CMK (cell line): ENCODE results near the gene ITGA4.

Experiments
- DNase-seq: peaks from one replicate; pipeline ENCODE4 v3.0.0-alpha.2; 2010; ENCODE audit warnings: low read depth

ITGA4 gene

GRCh38 chr2:181515719-181516118 lies 58.5 kb downstream of the ITGA4 start:
- DNase-seq = no peak

- DNase-seq = no peak
Observed at GRCh38 chr2:181516992-181517391, 59.8 kb downstream of the ITGA4 start.

GRCh38 chr2:181517685-181518301 lies 60.6 kb downstream of the ITGA4 start:
- no peak for DNase-seq

- no peak for DNase-seq
Observed at GRCh38 chr2:181520253-181520652, 63.1 kb downstream of the ITGA4 start.

- no peak for DNase-seq
Observed at GRCh38 chr2:181523756-181524155, 66.6 kb downstream of the ITGA4 start.

GRCh38 chr2:181526014-181526413 lies 68.8 kb downstream of the ITGA4 start:
- DNase-seq = no peak

- no peak for DNase-seq
Observed at GRCh38 chr2:181527058-181527457, 69.9 kb downstream of the ITGA4 start.

GRCh38 chr2:181528441-181528840 lies 71.3 kb downstream of the ITGA4 start:
- no peak for DNase-seq

- no peak for DNase-seq
Observed at GRCh38 chr2:181536730-181537129, 79.5 kb downstream of the ITGA4 start.

- DNase-seq = no peak
Observed at GRCh38 chr2:181540421-181540820, 83.2 kb downstream of the ITGA4 start.

- DNase-seq = no peak
Observed at GRCh38 chr2:181542170-181542569, 85.0 kb downstream of the ITGA4 start.

GRCh38 chr2:181546086-181546485 lies 88.9 kb downstream of the ITGA4 start:
- DNase-seq = no peak

- DNase-seq = no peak
Observed at GRCh38 chr2:181552808-181553207, 95.6 kb downstream of the ITGA4 start.

GRCh38 chr2:181553244-181553643 lies 96.1 kb downstream of the ITGA4 start:
- DNase-seq = no peak

- DNase-seq = no peak
Observed at GRCh38 chr2:181554061-181554830, 97.1 kb downstream of the ITGA4 start.

GRCh38 chr2:181558371-181558770 lies 101.2 kb downstream of the ITGA4 start:
- no peak for DNase-seq

GRCh38 chr2:181563101-181563692 lies 106.0 kb downstream of the ITGA4 start:
- no peak for DNase-seq

- no peak for DNase-seq
Observed at GRCh38 chr2:181566334-181567032, 109.3 kb downstream of the ITGA4 start.

- no peak for DNase-seq
Observed at GRCh38 chr2:181570059-181570458, 112.9 kb downstream of the ITGA4 start.

GRCh38 chr2:181570833-181571661 lies 113.9 kb downstream of the ITGA4 start:
- no peak for DNase-seq

- no peak for DNase-seq
Observed at GRCh38 chr2:181573140-181573736, 116.1 kb downstream of the ITGA4 start.
